RCC 7860 (cell line): ENCODE measurements around the gene TMIGD2.
A peak's percentile ranks its signal among the peaks of the same experiment; 100 is the strongest.
"Not testable (repeated sequence)": the region's sequence is repeated elsewhere in the genome, so short reads cannot be mapped to it uniquely, and the experiment has no call there.

Source experiments
- DNase-seq: peaks from one replicate; pipeline ENCODE4 v3.0.0-alpha.2; 2015; ENCODE audit warnings: low spot score
- FAIRE-seq: peaks from 2 replicates; lab custom pipeline; 2012; peaks lifted over from hg19 to GRCh38; lab: Jason Lieb, UNC

Gene TMIGD2, protein sequence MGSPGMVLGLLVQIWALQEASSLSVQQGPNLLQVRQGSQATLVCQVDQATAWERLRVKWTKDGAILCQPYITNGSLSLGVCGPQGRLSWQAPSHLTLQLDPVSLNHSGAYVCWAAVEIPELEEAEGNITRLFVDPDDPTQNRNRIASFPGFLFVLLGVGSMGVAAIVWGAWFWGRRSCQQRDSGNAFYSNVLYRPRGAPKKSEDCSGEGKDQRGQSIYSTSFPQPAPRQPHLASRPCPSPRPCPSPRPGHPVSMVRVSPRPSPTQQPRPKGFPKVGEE

GRCh38 chr19:4302243-4302640, at the start of gene TMIGD2:
Gene TMIGD2, minus strand, starts transcription at chr19:4302389. Its CDS starts 4 bp downstream, at chr19:4302385.
- FAIRE-seq = no peak
- no peak for DNase-seq

GRCh38 chr19:4350726-4351125, 48.5 kb upstream of the TMIGD2 start:
- no peak for FAIRE-seq
- DNase-seq = no peak

DNA sequence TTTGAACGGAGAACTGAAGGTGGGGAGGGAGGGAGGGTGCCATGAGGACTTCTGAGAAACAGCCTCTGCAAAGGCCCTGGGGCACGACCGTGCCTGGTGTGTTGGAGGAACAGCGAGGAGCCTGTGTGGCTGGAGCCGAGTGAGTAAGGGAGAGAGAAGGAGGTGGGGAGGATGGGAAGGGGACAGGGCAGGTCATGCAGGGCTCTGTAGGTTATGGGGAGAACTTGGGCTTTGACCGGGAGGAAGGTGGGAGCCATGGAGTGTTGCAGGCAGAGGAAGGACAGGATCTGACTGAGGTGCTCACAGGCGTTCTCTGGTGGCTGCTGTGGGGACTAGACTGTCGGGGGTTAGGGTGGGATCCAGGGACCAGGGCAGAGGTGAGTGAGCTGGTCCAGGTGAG, 47.9 kb upstream of the TMIGD2 start:
- FAIRE-seq (no peak), DNase-seq (no peak)

- not testable (repeated sequence) for FAIRE-seq, DNase-seq
Measured at GRCh38 chr19:4349225-4349624, 47.0 kb upstream of the TMIGD2 start.

GRCh38 chr19:4347521-4347920, 45.3 kb upstream of the TMIGD2 start:
- no peak for FAIRE-seq

GRCh38 chr19:4346020-4346383, 43.8 kb upstream of the TMIGD2 start:
- FAIRE-seq = no peak
- DNase-seq = no peak

More at GRCh38 chr19:4347521-4347920, 45.3 kb upstream of the TMIGD2 start:
- no peak for DNase-seq

DNA sequence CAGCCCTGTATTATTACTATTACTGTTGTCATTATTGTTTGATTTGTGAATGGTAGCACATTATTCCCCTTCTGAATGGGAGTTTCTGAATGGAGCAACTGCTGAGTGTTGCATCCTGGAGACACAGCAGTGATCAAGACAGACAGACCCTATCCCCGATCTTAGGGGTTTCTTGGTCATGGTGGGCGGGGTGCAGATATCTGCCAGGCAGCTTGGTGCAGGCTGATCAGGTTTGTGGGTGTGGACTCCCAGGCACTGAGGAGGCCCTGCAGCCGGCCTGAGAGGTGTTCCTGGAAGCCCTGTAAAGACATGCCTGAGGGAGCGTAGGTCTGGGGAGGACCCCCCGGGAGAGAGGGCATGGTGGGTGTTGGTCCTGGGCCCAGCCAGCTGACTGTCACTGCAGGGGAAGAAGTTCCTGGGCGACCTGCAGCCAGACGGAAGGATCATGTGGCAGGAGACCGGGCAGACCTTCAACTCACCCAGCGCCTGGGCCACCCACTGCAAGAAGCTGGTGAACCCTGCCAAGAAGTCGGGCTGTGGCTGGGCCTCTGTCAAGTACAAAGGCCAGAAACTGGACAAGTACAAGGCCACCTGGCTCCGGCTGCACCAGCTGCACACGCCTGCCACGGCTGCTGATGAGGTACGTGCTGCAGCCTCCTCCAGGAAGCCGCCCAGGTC, 43.3 kb upstream of the TMIGD2 start:
- no peak for FAIRE-seq

GRCh38 chr19:4343370-4344307, 41.5 kb upstream of the TMIGD2 start, which contains the start of gene MPND:
Gene MPND, plus strand, starts transcription at chr19:4343562. Its CDS starts 32 bp downstream, at chr19:4343594.
- DNase-seq (peak; percentile 52), FAIRE-seq (no peak)

More for the DNA sequence above, 43.3 kb upstream of the TMIGD2 start:
- DNase-seq = no peak

DNA sequence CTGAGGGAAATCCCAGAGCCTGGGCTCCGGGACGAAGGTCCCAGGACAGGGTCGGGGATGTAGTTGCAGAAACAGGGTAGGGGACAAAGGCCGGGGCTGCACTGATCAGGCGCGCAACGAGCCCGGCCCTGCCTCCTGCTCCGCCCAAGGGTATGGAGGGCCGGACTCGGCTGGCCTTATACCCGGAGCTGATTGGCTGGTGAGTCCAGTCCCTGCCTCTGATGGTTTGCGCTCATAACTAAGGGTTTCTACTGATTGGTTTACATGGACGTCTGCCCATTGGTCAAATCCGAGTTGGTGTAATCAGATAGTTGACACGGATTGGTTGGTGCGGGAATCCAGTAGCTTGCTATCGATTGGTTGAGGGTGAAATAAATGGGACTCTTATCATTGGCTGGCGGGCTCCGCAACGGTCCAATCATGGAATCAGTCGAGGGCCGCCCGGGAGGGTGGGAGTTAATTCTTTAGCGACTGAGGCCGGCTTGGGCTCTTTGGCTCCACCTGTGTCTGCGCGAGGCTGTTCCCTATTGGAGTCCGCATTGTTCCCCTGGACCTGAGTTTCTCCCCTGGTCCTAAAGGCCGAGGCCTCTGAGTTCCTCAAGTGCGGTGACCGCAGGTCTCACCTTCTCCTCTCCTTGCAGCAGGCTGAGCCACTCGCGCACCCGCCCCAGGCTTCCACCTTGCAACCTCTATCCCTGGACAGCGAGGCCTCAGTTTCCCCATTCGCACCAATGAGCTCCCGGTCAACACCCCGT, 40.6 kb upstream of the TMIGD2 start:
- FAIRE-seq (peak; percentile 97), DNase-seq (peak; percentile 100)

DNA sequence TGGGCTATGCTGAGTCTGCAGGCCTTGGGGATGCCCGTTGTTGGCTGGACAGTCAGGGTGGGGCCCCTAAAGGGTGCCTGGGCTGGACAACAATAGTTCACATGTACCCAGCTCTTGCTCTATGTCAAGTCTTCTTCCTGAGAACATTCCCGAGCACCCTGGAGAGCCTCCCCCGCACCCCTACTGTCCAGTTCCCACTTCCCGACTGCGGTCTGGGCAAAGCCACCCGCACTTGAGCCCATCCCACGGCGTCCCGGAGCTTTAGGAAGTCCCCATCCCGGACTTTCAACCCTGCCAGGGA, 40.1 kb upstream of the TMIGD2 start:
- DNase-seq (no peak), FAIRE-seq (no peak)

DNA sequence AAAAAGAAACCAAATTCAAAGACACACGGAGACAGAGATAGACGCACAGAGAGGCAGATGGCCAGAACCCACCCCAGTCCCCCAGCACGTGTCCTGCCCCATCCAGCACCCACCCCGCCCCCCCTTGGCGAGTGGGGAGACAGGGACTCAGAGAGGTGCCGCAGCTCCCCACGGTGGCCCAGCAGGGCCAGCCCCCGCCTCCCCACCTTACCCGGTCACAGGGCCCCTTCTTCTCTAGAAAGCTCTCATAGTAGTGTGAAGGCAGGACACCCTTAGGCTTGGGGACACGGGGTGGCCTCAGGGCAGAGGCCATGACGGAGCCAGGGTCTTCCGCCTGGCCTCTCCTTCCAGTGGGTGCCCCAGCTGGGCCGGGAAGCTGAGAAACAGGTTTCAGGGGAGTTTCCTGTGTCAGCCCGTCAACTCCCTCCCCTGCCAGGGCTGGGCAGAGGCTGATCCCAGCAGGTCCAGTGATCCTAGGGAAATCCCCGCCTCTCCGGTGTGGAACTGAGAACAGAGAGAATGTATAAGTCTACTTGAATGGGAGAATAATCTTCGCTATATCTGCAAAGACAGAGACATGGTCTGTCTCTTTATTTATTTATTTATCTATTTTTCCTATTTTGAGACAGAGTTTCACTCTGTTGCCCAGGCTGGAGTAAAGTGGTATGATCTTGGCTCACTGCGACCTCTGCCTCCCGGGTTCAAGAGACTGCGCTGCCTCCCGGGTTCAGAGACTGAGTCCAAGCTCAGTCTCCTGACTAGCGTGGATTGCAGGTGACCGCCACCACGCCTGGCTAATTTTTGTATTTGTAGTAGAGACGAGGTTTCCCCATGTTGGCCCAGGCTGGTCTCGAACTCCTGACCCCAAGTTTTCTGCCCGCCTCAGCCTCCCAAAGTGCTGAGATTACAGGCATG, 36.5 kb upstream of the TMIGD2 start, which contains the start of gene STAP2:
STAP2 (minus strand) TSS at position 387 of the 915 bp plus-strand sequence; CDS start at position 313, 74 bp downstream.
- DNase-seq (peak; percentile 52), FAIRE-seq (no peak)

- FAIRE-seq (no peak), DNase-seq (peak; percentile 19)
Measured at GRCh38 chr19:4337906-4338440, 35.8 kb upstream of the TMIGD2 start.

- DNase-seq (no peak), FAIRE-seq (no peak)
Measured at GRCh38 chr19:4334929-4335570, 32.9 kb upstream of the TMIGD2 start.

DNA sequence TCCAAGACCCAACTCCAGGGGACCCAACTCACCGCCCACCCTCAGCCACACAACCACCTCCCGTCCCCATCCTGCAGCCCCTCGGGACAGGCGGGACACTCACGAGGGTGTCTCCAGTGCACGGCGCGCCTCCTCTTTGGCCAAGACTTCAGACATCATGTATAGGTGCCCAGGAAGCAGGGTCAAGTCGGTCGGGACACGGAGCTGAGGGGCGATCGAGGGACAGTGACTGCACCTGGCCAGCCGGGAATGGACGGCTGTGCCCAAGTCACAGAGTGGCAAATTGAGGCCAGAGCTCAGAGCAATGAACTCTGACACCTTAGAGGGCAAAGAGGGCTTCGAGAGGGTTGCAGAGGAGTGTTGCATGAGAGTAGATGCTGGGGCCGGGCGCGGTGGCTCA, 27.7 kb upstream of the TMIGD2 start:
- FAIRE-seq = no peak
- DNase-seq = no peak

DNA sequence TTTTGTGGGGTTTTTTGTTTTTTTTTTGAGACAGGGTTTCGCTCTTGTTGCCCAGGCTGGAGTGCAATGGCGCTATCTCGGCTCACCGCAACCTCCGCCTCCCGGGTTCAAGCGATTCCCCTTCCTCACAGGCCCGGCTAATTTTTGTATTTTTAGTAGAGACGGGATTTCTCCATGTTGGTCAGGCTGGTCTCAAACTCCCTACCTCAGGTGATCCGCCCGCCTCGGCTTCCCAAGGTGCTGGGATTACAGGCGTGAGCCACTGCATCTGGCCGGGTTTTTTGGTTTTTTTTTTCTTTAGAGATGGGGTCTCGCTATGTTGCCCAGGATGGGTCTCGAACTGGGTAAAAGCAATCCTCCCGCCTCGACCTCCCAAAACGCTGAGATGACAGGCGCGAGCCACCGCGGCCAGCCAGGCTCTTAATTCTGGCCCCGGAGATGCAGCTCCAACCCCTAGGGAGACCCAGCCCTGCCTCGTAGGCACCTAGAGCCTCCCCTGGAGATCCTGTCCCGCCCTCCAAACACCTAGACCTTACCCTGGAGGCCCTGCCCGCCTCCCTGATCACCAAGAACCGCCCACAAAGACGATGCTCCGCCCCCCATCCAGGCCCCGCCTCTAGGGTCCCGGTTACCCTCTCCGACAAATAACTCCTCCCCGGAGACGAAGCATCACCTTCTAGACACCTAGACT, 26.9 kb upstream of the TMIGD2 start:
- DNase-seq, FAIRE-seq: not testable (repeated sequence)

- FAIRE-seq = no peak
- peak; percentile 82 for DNase-seq
Measured at GRCh38 chr19:4328243-4328990, 26.2 kb upstream of the TMIGD2 start.

DNA sequence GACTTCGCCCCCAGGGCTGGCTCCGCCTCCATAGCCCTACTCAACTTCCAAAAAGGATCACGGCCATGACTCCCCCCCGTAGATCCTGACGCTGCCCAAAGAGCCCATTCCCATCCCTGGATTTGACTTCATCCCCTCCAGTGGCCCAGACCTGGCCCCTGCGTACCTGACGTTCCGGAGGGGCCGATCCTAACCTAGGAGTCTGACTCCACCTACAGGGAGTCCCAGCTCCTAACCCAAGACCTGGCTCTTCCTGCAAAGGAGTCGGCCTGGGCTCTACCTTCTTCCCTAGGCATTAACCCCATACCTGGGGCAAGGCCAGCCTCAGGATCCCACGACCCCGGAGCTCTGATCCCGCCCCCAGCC, 25.7 kb upstream of the TMIGD2 start:
- DNase-seq (no peak), FAIRE-seq (no peak)
